Peyer's patch (tissue), 4 donors: ENCODE results near the gene FBXW5. TPM values are rescaled to one million over a fixed set of nuclear protein-coding genes. Genes with fewer than 3 reads are reported as not detected.

Source experiments
- DNase-seq, 3 donors: peaks; one replicate each; pipeline ENCODE4 v3.0.0-alpha.2; 2017 to 2019
- H3K27ac ChIP-seq, 4 donors: fragments of 200-600 bp; sonication (generic); one replicate each; pipeline ENCODE4 v1.5.1; 2016 to 2019
- H3K27me3 ChIP-seq, 2 donors: fragments of 200-600 bp; sonication (generic); one replicate each; pipeline ENCODE4 v1.5.1; 2019
- H3K36me3 ChIP-seq, 3 donors: fragments of 200-600 bp; sonication (generic); one replicate each; pipeline ENCODE4 v1.5.1; 2016 to 2019
- H3K4me1 ChIP-seq, 4 donors: fragments of 200-600 bp; sonication (generic); one replicate each; pipeline ENCODE4 v1.5.1; 2016 to 2019
- H3K4me3 ChIP-seq, 4 donors: fragments of 200-600 bp; sonication (generic); 1 replicate in 3 of 4; 2 replicates in 1 of 4; pipeline ENCODE4 v1.5.1; 2016 to 2019; ENCODE audit warnings: mild to moderate bottlenecking in 1 of 4
- H3K9me3 ChIP-seq, 4 donors: fragments of 200-600 bp; sonication (generic); one replicate each; pipeline ENCODE4 v1.5.1; 2016 to 2019; ENCODE audit warnings: mild to moderate bottlenecking in 1 of 4
- CTCF ChIP-seq, 6 experiments: fragments of 450-650 bp in 4 of 6; fragments of 200-600 bp in 2 of 6; sonication (generic) in 1 of 6; IDR thresholded peaks; one replicate each; pipeline ENCODE4 v1.5.1; 2017 to 2019; ENCODE audit warnings: antibody characterized with exemption in 6 of 6, mild to moderate bottlenecking in 3 of 6, moderate library complexity in 1 of 6
- POLR2A ChIP-seq, 2 donors: fragments of 450-650 bp; IDR thresholded peaks; one replicate each; pipeline ENCODE4 v1.5.1; 2017; ENCODE audit warnings: antibody characterized with exemption in 2 of 2, mild to moderate bottlenecking in 2 of 2, moderate library complexity in 2 of 2
- total RNA-seq, 4 donors: library from RNA; depleted of rRNA; stranded (reverse); fragments of >200 nt; gene quantifications; one replicate each; pipeline ENCODE4 v1.1.0, GENCODE V29; 2016

Gene FBXW5
- total RNA-seq, 4 donors from 2014 or later = 247 to 470 (median 336) TPM

- Histone ChIP-seq H3K4me3 (peak overlapping the region in 1 of 4 donors; percentile 20), H3K27ac (peak overlapping the region; percentile 74 to 97 (median 93)), H3K9me3 (no peaks in the 10 kb centered on the region), H3K36me3 (peaks cover 0 to 16% (median 0%) of the 10 kb centered on the region in 3 donors), H3K27me3 (no peaks in the 10 kb centered on the region), H3K4me1 (peaks cover 8 to 57% (median 21%) of the 10 kb centered on the region in 4 donors)
- TF ChIP-seq CTCF (IDR thresholded peaks at IDR 0.05) (no peak), POLR2A (IDR thresholded peaks at IDR 0.05) (no peak)
- DNase-seq = no peak
Measured at GRCh38 chr9:136900988-136901515, 43.5 kb downstream of the FBXW5 start.

GRCh38 chr9:136900556-136900955 is 44.0 kb downstream of the FBXW5 start:
- Histone ChIP-seq H3K36me3 (peaks cover 0 to 16% (median 0%) of the 10 kb centered on the region in 3 donors), H3K27ac (peak overlapping the region; percentile 74 to 97 (median 93)), H3K27me3 (no peaks in the 10 kb centered on the region), H3K4me3 (no peak overlapping the region), H3K4me1 (peaks cover 8 to 57% (median 21%) of the 10 kb centered on the region in 4 donors), H3K9me3 (no peaks in the 10 kb centered on the region)
- TF ChIP-seq CTCF (IDR thresholded peaks at IDR 0.05) (no peak), POLR2A (IDR thresholded peaks at IDR 0.05) (no peak)
- no peak for DNase-seq

- Histone ChIP-seq H3K27ac (peak overlapping the region in 2 of 4 donors; percentile 29 to 34), H3K27me3 (no peaks in the 10 kb centered on the region), H3K9me3 (no peaks in the 10 kb centered on the region), H3K4me3 (no peak overlapping the region), H3K36me3 (peaks cover 0 to 16% (median 0%) of the 10 kb centered on the region in 3 donors), H3K4me1 (peaks cover 8 to 56% (median 21%) of the 10 kb centered on the region in 4 donors)
- TF ChIP-seq POLR2A (IDR thresholded peaks at IDR 0.05) (no peak), CTCF (IDR thresholded peaks at IDR 0.05) (peak in 1 of 6 experiments; percentile 20)
- DNase-seq = peak in 2 of 3 donors; percentile 44 to 70
Measured at GRCh38 chr9:136899196-136899595, 45.3 kb downstream of the FBXW5 start.

GRCh38 chr9:136898483-136899100 is 45.9 kb downstream of the FBXW5 start:
- Histone ChIP-seq H3K4me3 (no peak overlapping the region), H3K27me3 (no peaks in the 10 kb centered on the region), H3K27ac (peak overlapping the region in 2 of 4 donors; percentile 19 to 29), H3K9me3 (no peaks in the 10 kb centered on the region), H3K4me1 (peaks cover 8 to 50% (median 21%) of the 10 kb centered on the region in 4 donors), H3K36me3 (peaks cover 0 to 16% (median 0%) of the 10 kb centered on the region in 3 donors)
- TF ChIP-seq POLR2A (IDR thresholded peaks at IDR 0.05) = no peak
- TF ChIP-seq CTCF (IDR thresholded peaks at IDR 0.05) = no peak
- no peak for DNase-seq

GRCh38 chr9:136896027-136896426 is 48.5 kb downstream of the FBXW5 start:
- H3K4me3 ChIP-seq = no peak overlapping the region
- peaks cover 0 to 25% (median under 1%) of the 10 kb centered on the region in 4 donors for H3K4me1 ChIP-seq
- H3K36me3 ChIP-seq = peaks cover 0 to 20% (median 0%) of the 10 kb centered on the region in 3 donors
- H3K27ac ChIP-seq = no peak overlapping the region
- H3K27me3 ChIP-seq = no peaks in the 10 kb centered on the region
- no peak for TF ChIP-seq CTCF (IDR thresholded peaks at IDR 0.05)
- TF ChIP-seq POLR2A (IDR thresholded peaks at IDR 0.05) = no peak
- DNase-seq = peak in 1 of 3 donors; percentile 37
- H3K9me3 ChIP-seq = no peaks in the 10 kb centered on the region
